ENCODE measurements around the gene CACNA1I. TPM values are rescaled to one million over a fixed set of nuclear protein-coding genes. Genes with fewer than 3 reads are reported as not detected.

CACNA1I gene
- total RNA-seq, 1 donor from 2014 or later, result 0.11 TPM

DNA sequence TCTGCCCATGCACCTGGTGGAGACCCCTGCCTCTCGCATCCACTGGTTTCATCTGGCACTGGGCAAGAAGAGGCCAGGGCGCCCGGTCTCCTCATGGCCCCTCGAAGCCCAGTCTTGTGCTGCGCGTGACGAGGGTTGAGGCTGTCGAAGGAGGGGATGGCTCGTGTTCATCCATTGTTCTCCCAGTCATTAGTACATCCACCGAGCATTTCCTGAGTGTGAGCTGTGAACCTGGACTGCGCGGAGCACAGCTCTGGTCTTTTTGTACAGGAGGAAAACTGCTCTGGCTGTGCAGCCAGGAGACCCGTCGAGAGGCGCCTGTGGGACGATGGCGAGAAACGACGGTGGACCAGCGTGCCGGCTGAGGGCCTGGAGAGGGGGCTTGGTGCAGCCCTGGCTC is 6.8 kb downstream of the CACNA1I start:
- TF ChIP-seq, protein P1, sequence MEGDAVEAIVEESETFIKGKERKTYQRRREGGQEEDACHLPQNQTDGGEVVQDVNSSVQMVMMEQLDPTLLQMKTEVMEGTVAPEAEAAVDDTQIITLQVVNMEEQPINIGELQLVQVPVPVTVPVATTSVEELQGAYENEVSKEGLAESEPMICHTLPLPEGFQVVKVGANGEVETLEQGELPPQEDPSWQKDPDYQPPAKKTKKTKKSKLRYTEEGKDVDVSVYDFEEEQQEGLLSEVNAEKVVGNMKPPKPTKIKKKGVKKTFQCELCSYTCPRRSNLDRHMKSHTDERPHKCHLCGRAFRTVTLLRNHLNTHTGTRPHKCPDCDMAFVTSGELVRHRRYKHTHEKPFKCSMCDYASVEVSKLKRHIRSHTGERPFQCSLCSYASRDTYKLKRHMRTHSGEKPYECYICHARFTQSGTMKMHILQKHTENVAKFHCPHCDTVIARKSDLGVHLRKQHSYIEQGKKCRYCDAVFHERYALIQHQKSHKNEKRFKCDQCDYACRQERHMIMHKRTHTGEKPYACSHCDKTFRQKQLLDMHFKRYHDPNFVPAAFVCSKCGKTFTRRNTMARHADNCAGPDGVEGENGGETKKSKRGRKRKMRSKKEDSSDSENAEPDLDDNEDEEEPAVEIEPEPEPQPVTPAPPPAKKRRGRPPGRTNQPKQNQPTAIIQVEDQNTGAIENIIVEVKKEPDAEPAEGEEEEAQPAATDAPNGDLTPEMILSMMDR (IDR thresholded peaks at IDR 0.05), result no peak
- H3K27ac Mint-ChIP-seq, result no peak overlapping the region
- Histone ChIP-seq H2AFZ (replicated peaks) (no peak overlapping the region), H3K27me3 (no peaks in the 10 kb centered on the region), H3F3A (ENCODE audit: low read depth) (peaks cover 5% of the 10 kb centered on the region), H3K9me3 (ENCODE audit: low read depth) (no peaks in the 10 kb centered on the region), H4K20me1 (ENCODE audit: low read depth) (no peaks in the 10 kb centered on the region), H3K27ac (no peak overlapping the region), H3K79me2 (ENCODE audit: low read depth) (no peaks in the 10 kb centered on the region), H3K4me3 (no peak overlapping the region), H3K4me1 (peaks cover 4% of the 10 kb centered on the region), H3K36me3 (no peaks in the 10 kb centered on the region), H3K4me2 (no peak overlapping the region), H3K9ac (no peak overlapping the region)
- no peak for DNase-seq (ENCODE audit: low spot score)
- peaks cover 24% of the 10 kb centered on the region for H3K27me3 Mint-ChIP-seq (ENCODE audit: insufficient read depth, low read depth)
- peaks cover 14% of the 10 kb centered on the region for H3K4me1 Mint-ChIP-seq
- no peaks in the 10 kb centered on the region for H3K9me3 Mint-ChIP-seq
- no peak overlapping the region for H3K4me3 Mint-ChIP-seq
- H3K36me3 Mint-ChIP-seq, result no peaks in the 10 kb centered on the region

DNA sequence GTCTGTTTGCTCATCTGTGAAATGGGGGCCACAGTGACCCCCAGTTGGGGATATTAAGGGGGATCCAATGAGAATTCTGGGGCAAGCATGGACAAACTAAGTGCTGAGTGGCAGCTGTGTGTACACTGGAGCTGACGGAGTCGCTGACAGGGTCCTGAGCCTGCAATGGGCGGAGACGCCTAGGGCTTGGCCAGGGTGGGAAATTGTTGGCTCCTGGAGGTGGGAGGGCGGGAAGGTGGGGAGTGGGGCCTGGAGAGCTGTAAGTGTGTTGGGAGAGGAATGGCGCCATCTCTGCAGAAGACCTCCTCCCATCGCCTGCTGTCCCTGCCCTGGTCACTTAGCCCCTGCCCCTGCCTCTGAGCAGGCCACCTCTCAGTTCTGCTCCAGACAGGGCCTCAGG is 7.3 kb downstream of the CACNA1I start:
- no peak overlapping the region for H3K27ac Mint-ChIP-seq

DNA sequence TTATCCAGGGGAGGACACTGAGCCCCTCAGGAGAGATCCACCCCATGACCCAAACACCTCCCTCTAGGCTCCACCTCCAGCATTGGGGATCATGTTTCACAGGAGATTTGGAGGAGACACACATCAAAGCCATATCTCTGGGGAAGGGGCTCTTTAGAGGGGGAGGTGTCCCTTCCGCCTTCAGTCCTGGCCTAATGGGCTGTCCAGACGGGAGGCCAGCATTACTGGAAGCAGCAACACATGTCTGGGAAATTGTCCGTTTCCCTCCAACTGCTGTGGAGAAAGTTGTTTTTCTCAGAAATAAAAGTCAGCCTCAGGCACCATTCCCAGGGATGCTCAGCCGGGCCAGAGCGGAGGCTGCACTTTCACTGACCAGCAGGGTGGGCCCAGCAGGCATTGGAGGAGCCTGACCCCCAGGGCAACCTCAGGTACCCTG is 9.5 kb downstream of the CACNA1I start:
- no peak overlapping the region for H3K4me2 ChIP-seq
- peaks cover 5% of the 10 kb centered on the region for H3F3A ChIP-seq (ENCODE audit: low read depth)
- no peak overlapping the region for H3K4me3 ChIP-seq
- DNase-seq (ENCODE audit: low spot score), result no peak
- Mint-ChIP-seq H3K36me3 (no peaks in the 10 kb centered on the region), H3K4me3 (no peak overlapping the region), H3K27ac (peak overlapping the region; percentile 86), H3K4me1 (peaks cover 11% of the 10 kb centered on the region), H3K27me3 (ENCODE audit: insufficient read depth, low read depth) (peaks cover 26% of the 10 kb centered on the region), H3K9me3 (no peaks in the 10 kb centered on the region)
- H3K4me1 ChIP-seq, result peaks cover 4% of the 10 kb centered on the region
- no peaks in the 10 kb centered on the region for H3K79me2 ChIP-seq (ENCODE audit: low read depth)
- no peak overlapping the region for H3K27ac ChIP-seq
- no peaks in the 10 kb centered on the region for H3K27me3 ChIP-seq
- H3K9me3 ChIP-seq (ENCODE audit: low read depth), result no peaks in the 10 kb centered on the region
- H2AFZ ChIP-seq (replicated peaks), result no peak overlapping the region
- TF ChIP-seq, protein P1 (IDR thresholded peaks at IDR 0.05), result no peak
- TF ChIP-seq EZH2 (IDR thresholded peaks at IDR 0.05) (no peak), EZH2phosphoT487 (IDR thresholded peaks at IDR 0.05) (no peak)
- no peaks in the 10 kb centered on the region for H4K20me1 ChIP-seq (ENCODE audit: low read depth)
- H3K36me3 ChIP-seq, result no peaks in the 10 kb centered on the region
- H3K9ac ChIP-seq, result no peak overlapping the region

More for the DNA sequence above, 7.3 kb downstream of the CACNA1I start:
- TF ChIP-seq EZH2phosphoT487 (IDR thresholded peaks at IDR 0.05), result no peak
- TF ChIP-seq EZH2 (IDR thresholded peaks at IDR 0.05), result no peak
- TF ChIP-seq, protein P1 (IDR thresholded peaks at IDR 0.05), result no peak
- no peaks in the 10 kb centered on the region for H3K9me3 ChIP-seq (ENCODE audit: low read depth)
- H3K4me1 ChIP-seq, result peaks cover 4% of the 10 kb centered on the region
- H3K4me1 Mint-ChIP-seq, result peaks cover 14% of the 10 kb centered on the region
- DNase-seq (ENCODE audit: low spot score), result no peak
- no peak overlapping the region for H3K27ac ChIP-seq
- H3K9me3 Mint-ChIP-seq, result no peaks in the 10 kb centered on the region
- no peaks in the 10 kb centered on the region for H4K20me1 ChIP-seq (ENCODE audit: low read depth)
- no peak overlapping the region for H3K9ac ChIP-seq
- peaks cover 5% of the 10 kb centered on the region for H3F3A ChIP-seq (ENCODE audit: low read depth)
- peaks cover 27% of the 10 kb centered on the region for H3K27me3 Mint-ChIP-seq (ENCODE audit: insufficient read depth, low read depth)
- no peaks in the 10 kb centered on the region for H3K79me2 ChIP-seq (ENCODE audit: low read depth)
- H3K4me3 ChIP-seq, result no peak overlapping the region
- no peak overlapping the region for H3K4me2 ChIP-seq
- no peaks in the 10 kb centered on the region for H3K27me3 ChIP-seq
- H3K36me3 ChIP-seq, result no peaks in the 10 kb centered on the region
- no peak overlapping the region for H2AFZ ChIP-seq (replicated peaks)
- no peak overlapping the region for H3K4me3 Mint-ChIP-seq
- H3K36me3 Mint-ChIP-seq, result no peaks in the 10 kb centered on the region
